ENCODE data around the gene MMP8.

Gene MMP8

DNA sequence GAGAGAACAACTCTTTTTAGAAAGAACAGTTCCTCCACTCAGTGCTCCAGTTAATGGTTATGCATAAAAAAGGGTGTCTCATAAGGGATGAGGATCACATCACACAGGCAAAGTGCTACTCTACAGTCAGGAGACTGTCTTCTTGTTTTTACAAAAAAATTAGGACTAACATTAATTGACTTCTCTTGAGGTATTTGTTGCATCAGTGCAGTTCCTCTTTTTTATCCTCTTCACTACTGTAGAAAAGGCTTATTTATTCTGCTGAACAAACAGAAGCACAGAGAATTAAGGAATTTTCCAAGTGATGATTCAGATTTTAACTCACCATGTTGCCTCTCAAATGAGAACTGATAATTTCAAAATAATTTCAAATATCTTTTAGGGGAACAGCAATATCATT is 1.9 kb downstream of the MMP8 start:
- TF ChIP-seq, protein P1, sequence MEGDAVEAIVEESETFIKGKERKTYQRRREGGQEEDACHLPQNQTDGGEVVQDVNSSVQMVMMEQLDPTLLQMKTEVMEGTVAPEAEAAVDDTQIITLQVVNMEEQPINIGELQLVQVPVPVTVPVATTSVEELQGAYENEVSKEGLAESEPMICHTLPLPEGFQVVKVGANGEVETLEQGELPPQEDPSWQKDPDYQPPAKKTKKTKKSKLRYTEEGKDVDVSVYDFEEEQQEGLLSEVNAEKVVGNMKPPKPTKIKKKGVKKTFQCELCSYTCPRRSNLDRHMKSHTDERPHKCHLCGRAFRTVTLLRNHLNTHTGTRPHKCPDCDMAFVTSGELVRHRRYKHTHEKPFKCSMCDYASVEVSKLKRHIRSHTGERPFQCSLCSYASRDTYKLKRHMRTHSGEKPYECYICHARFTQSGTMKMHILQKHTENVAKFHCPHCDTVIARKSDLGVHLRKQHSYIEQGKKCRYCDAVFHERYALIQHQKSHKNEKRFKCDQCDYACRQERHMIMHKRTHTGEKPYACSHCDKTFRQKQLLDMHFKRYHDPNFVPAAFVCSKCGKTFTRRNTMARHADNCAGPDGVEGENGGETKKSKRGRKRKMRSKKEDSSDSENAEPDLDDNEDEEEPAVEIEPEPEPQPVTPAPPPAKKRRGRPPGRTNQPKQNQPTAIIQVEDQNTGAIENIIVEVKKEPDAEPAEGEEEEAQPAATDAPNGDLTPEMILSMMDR (IDR thresholded peaks at IDR 0.05; ENCODE audit: low read depth, low read length) = no peak
- DNase-seq (ENCODE audit: low read depth in 2 of 2) = no peak
- no peak overlapping the region for H3K4me3 ChIP-seq (replicated peaks in 1 of 2; ENCODE audit: low read depth in 2 of 2, low read length in 2 of 2)

DNA sequence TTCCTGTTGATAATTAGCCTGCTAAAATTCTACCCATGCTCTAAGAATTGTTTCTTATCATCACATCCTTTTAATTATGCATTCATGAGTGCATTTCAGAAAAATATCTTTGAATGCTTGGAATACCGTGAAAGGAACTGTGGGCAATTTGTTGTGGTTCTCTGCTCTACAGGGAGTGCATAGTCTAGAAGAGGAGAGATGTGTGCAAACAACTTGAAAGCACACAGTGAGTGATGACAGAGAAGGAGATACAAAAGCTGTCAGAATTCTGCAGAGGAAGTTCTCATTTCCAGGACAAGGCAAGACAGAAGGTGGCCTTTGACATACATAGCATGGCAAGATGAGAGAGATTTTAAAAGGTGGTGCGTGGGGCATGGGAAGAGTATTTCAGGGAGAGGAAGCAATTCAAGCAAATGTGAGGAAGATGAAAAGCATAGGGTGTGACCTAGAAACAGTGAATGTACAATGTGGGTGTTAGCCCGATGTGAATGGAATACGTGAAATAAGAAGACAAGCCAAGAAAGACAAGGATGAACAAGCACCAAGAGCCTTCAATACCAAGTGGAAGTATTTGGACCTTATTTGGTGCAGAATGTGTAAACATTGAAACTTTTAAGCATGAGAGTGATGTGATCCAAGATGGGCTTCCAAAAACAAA is 5.0 kb downstream of the MMP8 start:
- no peak overlapping the region for H3K4me3 ChIP-seq (replicated peaks in 1 of 2; ENCODE audit: low read depth in 2 of 2, low read length in 2 of 2)
- DNase-seq (ENCODE audit: low read depth in 2 of 2) = no peak
- TF ChIP-seq, protein P1 (IDR thresholded peaks at IDR 0.05; ENCODE audit: low read depth, low read length) = no peak

DNA sequence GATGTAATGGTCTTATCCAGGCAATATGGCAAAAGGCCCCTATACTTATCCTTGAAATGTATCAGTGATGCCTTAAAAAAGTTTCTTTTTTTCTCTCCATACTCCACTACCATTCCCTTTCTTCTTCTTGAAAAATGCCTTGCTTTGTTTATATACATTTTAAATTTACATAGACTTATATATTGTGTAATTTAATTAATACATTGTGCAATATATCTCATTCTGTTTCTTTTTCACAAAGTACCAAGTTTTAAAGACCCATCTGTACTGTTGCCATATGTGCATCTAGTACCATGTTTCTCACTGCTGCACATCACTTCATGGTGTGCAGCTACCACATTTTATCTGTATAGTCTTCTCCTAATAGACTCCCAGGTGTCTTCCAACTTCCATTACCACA is 7.5 kb downstream of the MMP8 start:
- no peak overlapping the region for H3K4me3 ChIP-seq (replicated peaks in 1 of 2; ENCODE audit: low read depth in 2 of 2, low read length in 2 of 2)
- TF ChIP-seq, protein P1 (IDR thresholded peaks at IDR 0.05; ENCODE audit: low read depth, low read length) = no peak
- DNase-seq (ENCODE audit: low read depth in 2 of 2) = no peak

DNA sequence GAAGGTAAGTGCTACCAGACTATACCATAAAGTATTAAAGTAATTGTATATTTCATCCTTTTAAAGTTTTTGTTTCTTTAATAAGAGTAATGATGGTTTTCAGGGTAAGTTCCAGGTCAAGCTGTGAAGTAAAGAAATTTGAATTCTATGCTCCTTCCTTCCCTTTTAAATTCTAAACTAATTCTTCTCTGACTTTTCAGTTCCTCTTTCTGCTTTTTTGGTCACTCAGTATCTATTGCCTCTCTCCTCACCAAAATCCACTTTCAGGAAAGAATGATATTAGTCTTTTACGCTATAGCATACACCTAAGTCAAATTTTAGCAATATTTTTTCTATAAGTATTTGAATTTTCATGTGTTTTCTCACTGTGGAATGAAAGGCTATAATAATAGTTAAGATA is 8.2 kb downstream of the MMP8 start:
- DNase-seq (ENCODE audit: low read depth in 2 of 2) = no peak
- TF ChIP-seq, protein P1 (IDR thresholded peaks at IDR 0.05; ENCODE audit: low read depth, low read length) = no peak
- H3K4me3 ChIP-seq (replicated peaks in 1 of 2; ENCODE audit: low read depth in 2 of 2, low read length in 2 of 2) = no peak overlapping the region

DNA sequence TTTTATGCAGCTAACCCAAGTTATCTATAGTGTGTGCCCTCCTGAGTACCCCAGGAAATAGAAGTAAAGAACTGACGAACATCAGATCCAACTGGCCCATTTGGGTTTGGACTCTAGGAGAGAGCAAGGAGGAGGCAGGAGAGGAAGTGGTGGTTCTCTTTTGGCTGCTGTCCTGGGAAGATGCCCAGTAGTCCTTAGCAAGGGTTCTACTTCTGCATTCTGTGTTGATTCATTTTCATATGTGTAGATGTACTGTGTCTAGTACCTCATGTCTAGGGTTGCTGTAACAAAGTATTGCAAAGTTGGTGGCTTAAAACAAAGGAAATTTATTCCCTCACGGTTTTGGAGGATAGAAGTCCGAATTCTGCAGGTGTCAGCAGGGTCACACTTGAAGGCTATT is 12.6 kb downstream of the MMP8 start:
- no peak overlapping the region for H3K4me3 ChIP-seq (replicated peaks in 1 of 2; ENCODE audit: low read depth in 2 of 2, low read length in 2 of 2)
- TF ChIP-seq, protein P1 (IDR thresholded peaks at IDR 0.05; ENCODE audit: low read depth, low read length) = no peak
- no peak for DNase-seq (ENCODE audit: low read depth in 2 of 2)

DNA sequence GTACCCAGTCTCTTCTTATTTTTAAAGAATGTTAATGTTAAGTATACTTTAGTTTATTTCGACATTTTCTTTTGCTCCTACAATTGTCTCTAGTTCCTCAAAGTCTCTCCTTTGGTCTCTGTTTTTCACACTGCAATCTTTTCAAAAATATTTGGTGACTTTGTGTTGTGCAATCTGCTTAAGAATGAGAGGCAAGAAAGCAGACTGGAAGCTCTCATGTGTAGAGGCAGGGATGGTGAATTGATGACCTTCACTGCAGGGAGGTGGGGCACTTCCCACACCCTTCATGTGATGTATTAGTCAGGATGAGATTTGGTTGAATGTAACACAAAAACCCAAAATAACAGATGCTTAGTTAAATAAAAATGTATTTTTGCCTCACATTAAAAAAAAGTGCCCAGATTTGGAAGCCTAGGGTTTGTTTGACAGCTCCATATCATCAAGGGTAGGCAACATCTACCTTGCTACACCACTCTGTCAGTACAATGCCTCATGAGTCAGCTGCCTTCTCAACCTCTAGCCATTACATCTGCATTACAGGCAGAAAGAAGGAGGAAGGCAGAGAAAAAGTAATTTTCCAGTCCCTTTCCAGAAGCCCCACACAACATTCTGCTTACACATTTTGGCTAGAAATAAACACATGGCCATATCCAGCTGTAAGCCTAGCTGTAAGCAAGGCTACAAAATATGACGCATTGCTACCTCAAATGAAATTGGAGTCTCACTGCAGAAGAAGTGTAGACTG is 15.4 kb downstream of the MMP8 start:
- no peak for DNase-seq (ENCODE audit: low read depth in 2 of 2)
- TF ChIP-seq, protein P1 (IDR thresholded peaks at IDR 0.05; ENCODE audit: low read depth, low read length) = no peak
- H3K4me3 ChIP-seq (replicated peaks in 1 of 2; ENCODE audit: low read depth in 2 of 2, low read length in 2 of 2) = no peak overlapping the region
